ENCODE results near the gene EZH2.

Gene EZH2

GRCh38 chr7:148924011-148924410 lies 39.9 kb upstream of the EZH2 start:
- ChIA-PET CTCF (interaction anchor here (0.9 to 2.1 kb wide), 7 partner anchors 7 to 18 kb away, joined by 3 to 6 read pairs (median 3); no protein-coding TSS in a partner anchor), POLR2A (no interaction called here)
- no peak for DNase-seq (ENCODE audit: extremely low spot score)
- TF ChIP-seq, protein P1, sequence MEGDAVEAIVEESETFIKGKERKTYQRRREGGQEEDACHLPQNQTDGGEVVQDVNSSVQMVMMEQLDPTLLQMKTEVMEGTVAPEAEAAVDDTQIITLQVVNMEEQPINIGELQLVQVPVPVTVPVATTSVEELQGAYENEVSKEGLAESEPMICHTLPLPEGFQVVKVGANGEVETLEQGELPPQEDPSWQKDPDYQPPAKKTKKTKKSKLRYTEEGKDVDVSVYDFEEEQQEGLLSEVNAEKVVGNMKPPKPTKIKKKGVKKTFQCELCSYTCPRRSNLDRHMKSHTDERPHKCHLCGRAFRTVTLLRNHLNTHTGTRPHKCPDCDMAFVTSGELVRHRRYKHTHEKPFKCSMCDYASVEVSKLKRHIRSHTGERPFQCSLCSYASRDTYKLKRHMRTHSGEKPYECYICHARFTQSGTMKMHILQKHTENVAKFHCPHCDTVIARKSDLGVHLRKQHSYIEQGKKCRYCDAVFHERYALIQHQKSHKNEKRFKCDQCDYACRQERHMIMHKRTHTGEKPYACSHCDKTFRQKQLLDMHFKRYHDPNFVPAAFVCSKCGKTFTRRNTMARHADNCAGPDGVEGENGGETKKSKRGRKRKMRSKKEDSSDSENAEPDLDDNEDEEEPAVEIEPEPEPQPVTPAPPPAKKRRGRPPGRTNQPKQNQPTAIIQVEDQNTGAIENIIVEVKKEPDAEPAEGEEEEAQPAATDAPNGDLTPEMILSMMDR (IDR thresholded peaks at IDR 0.05; ENCODE audit: control extremely low read depth, extremely low read depth, low read depth, missing control alignments): no peak

- ChIA-PET POLR2A (no interaction called here), CTCF (interaction anchor here (1.3 kb wide), 1 partner anchor 10 kb away, joined by 3 read pairs; no protein-coding TSS in a partner anchor)
- DNase-seq (ENCODE audit: extremely low spot score): no peak
- TF ChIP-seq, protein P1 (IDR thresholded peaks at IDR 0.05; ENCODE audit: control extremely low read depth, extremely low read depth, low read depth, missing control alignments): no peak
These were observed 37.7 kb upstream of the EZH2 start for GRCh38 chr7:148921806-148922205.

DNA sequence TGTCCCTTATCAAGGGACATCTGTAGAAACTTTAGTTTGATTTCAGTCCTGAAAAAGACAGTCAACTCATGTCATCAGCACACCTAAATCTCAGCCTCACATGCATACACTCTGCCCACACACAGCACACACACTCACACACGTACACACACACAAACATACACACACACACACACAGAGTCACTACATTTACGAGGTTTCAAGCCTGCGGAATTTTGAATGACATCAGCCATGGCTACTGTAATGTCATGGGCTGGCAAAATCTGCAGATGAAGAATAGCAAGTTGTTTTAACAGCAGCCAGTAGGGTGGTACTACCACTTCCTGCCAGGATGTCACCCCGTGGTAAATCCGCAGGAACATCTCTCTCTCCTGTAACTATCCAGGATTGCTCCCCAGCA lies 37.1 kb upstream of the EZH2 start:
- POLR2A ChIA-PET: no interaction called here
- DNase-seq (ENCODE audit: extremely low spot score): no peak
- TF ChIP-seq, protein P1 (IDR thresholded peaks at IDR 0.05; ENCODE audit: control extremely low read depth, extremely low read depth, low read depth, missing control alignments): no peak
- CTCF ChIA-PET: interaction anchor here (1.2 to 1.4 kb wide), 2 partner anchors 20 to 145 kb away, joined by 3 read pairs; no protein-coding TSS in a partner anchor

GRCh38 chr7:148919859-148920258 lies 35.8 kb upstream of the EZH2 start:
- TF ChIP-seq, protein P1 (IDR thresholded peaks at IDR 0.05; ENCODE audit: control extremely low read depth, extremely low read depth, low read depth, missing control alignments): no peak
- POLR2A ChIA-PET: no interaction called here
- no peak for DNase-seq (ENCODE audit: extremely low spot score)
- CTCF ChIA-PET: interaction anchor here (0.7 to 1.5 kb wide), 5 partner anchors 11 to 146 kb away, joined by 3 to 5 read pairs (median 3); no protein-coding TSS in a partner anchor

GRCh38 chr7:148918058-148918596 lies 34.0 kb upstream of the EZH2 start:
- ChIA-PET POLR2A (no interaction called here), CTCF (interaction anchor here (1.7 kb wide), 1 partner anchor 13 kb away, joined by 4 read pairs; no protein-coding TSS in a partner anchor)
- DNase-seq (ENCODE audit: extremely low spot score): no peak
- TF ChIP-seq, protein P1 (IDR thresholded peaks at IDR 0.05; ENCODE audit: control extremely low read depth, extremely low read depth, low read depth, missing control alignments): no peak

GRCh38 chr7:148916186-148916585 lies 32.1 kb upstream of the EZH2 start:
- no peak for DNase-seq (ENCODE audit: extremely low spot score)
- ChIA-PET CTCF (interaction anchor here (2.0 kb wide), 1 partner anchor 47 kb away, joined by 5 read pairs; no protein-coding TSS in a partner anchor), POLR2A (no interaction called here)
- TF ChIP-seq, protein P1 (IDR thresholded peaks at IDR 0.05; ENCODE audit: control extremely low read depth, extremely low read depth, low read depth, missing control alignments): no peak

Measured in GM10248 (cell line).